GM12874 (cell line): ENCODE data around the gene SHMT2.

Source experiments
- CTCF ChIP-seq: IDR thresholded peaks from 2 replicates; pipeline ENCODE4 v1.5.1; 2011; ENCODE audit warnings: low read depth, mild to moderate bottlenecking, control low read depth, low read length, moderate library complexity; ENCODE audit not compliant: insufficient read depth

The SHMT2 gene

GRCh38 chr12:57240926-57241401, 11.5 kb downstream of the SHMT2 start:
- no peak for TF ChIP-seq CTCF

GRCh38 chr12:57241402-57242310, 12.1 kb downstream of the SHMT2 start:
- no peak for TF ChIP-seq CTCF

- no peak for TF ChIP-seq CTCF
Observed at GRCh38 chr12:57242329-57242690, 12.8 kb downstream of the SHMT2 start.

GRCh38 chr12:57242691-57243454, 13.4 kb downstream of the SHMT2 start:
- peak; percentile 85 for TF ChIP-seq CTCF

DNA sequence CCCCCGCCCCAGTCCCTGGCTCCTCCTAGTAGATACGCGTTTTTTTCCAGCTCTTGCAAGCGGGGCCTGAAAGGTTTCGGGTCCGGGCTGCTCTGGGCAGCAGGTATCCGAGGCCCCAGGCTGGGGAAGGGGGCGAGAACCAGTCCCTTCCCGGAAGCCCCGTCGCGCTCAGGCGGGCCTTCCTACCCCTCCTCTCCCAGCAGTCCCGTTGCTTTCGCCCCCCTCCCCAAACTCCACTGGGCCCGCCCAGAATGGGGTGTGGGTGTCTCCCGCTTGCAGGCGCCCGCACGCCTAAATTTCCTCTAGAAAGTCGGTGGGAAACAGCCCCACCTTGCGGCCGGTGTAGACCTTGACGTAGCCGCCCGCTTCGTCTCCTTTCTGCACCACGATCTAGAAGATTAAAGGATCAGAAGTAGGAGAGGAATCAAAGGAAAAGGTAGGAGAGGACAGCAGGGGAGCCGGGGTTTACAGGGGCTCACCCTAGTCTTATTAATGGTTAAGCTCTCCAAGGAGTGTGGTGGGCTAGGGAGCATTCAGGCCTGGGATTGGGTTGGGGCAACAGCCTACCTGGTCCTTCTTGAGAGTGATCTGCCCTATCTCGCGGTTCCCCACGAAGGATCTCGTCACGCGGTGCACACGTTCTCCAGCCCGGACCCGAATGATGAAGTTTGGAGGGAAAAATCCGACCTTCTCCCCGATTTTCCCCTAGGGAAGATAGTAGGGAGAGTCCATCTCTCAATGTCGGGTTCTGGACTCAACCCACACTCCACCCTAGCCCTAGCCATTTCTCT, 14.2 kb downstream of the SHMT2 start:
- peak; percentile 80 for TF ChIP-seq CTCF

GRCh38 chr12:57244312-57244696, 14.8 kb downstream of the SHMT2 start:
- TF ChIP-seq CTCF, result no peak

GRCh38 chr12:57247041-57247440, 17.5 kb downstream of the SHMT2 start:
- TF ChIP-seq CTCF, result no peak
